ENCODE results near the gene RASGRP4.
"Not testable (repeated sequence)": the region's sequence is repeated elsewhere in the genome, so short reads cannot be mapped to it uniquely, and the experiment has no call there.

Gene RASGRP4

GRCh38 chr19:38413416-38413815 is 12.6 kb downstream of the RASGRP4 start:
- DNase-seq (ENCODE audit: low spot score): no peak

GRCh38 chr19:38412961-38413360 is 13.1 kb downstream of the RASGRP4 start:
- no peak for DNase-seq (ENCODE audit: low spot score)

DNA sequence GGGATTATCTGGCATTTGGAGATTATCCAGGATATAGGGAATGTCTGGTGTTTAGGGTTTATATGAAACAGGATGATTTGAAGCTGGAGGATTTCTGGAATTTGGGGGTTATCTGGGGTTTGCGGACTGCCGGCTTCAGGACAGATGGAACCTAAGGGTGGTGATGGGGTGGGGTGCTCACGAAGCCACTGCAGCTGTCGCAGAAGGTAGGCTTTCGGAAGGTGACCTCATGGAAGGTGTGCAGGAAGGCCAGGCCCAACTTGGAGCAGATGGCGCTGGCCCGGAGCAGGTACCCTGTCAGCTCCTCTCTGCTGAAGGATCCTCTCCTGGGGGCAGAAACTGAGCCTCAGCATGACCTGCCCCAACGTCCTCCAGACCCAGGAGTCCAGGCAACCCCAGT is 13.5 kb downstream of the RASGRP4 start:
- DNase-seq (ENCODE audit: low spot score): no peak

DNA sequence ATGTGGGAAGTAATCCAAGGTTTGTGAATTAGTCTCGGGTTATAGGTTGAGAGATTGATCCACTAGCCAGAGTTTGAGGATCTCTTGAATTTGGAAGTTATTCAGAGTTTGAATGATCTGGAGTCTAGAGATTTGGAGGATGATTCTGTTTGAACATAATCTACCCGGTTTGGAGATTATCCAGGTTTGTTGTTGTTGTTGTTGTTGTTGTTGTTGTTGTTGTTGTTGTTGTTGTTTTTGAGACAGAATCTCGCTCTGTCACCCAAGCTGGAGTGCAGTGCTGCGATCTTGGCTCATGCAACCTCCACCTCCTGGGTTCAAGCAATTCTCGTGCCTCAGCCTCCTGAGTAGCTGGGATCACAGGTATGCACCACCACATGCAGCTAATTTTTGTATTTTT is 14.1 kb downstream of the RASGRP4 start:
- not testable (repeated sequence) for DNase-seq (ENCODE audit: low spot score)

DNA sequence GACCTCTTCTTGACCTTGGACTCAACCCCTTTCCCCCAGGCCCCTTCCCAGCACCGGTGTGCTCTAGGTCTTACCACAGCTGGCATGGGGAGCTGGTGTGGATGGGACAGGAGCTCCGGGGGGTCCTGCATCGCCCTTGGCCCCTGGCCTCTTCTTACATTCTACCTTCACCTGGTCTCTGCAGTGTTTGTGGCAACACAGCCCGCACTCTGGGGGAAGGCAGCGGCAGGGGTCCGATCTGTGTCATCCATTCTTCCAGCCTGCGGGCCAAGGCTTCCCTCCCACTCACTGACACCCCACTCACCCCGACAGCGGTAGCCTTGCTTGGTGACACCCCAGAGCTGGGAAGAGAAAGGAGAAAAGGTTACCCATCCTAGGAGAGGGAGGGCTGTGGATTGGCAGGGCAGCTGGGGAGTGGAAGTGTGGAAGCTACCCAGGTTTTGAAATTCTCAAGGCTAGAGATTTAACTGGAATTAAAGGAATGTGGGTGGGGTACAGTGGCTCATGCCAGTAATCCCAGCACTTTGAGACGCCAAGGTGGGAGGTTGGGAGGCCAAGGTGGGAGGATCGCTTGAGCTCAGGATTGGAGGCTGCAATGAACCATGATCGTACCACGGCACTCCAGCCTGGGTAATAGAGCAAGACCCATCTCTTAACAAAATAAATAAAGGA is 14.8 kb downstream of the RASGRP4 start:
- no peak for DNase-seq (ENCODE audit: low spot score)

DNA sequence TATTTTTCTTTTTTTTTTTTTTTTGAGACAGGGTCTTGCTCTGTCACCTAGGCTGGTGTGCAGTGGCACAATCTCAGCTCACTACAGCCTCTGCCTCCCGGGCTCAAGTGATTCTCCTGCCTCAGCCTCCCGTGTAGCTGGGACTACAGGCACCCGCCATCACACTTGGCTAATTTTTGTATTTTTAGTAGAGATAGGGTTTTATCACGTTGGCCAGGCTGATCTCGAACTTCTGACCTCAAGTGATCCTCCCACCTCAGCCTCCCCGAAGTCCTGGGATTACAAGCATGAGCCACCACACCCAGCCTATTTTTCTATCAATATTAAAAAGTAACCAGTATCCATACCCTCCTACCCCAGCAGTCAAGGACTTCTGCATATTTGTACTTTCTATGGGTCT is 15.6 kb downstream of the RASGRP4 start:
- DNase-seq (ENCODE audit: low spot score): not testable (repeated sequence)

- peak; percentile 50 for DNase-seq (ENCODE audit: low spot score)
Observed at GRCh38 chr19:38409631-38410133, 16.3 kb downstream of the RASGRP4 start.

DNA sequence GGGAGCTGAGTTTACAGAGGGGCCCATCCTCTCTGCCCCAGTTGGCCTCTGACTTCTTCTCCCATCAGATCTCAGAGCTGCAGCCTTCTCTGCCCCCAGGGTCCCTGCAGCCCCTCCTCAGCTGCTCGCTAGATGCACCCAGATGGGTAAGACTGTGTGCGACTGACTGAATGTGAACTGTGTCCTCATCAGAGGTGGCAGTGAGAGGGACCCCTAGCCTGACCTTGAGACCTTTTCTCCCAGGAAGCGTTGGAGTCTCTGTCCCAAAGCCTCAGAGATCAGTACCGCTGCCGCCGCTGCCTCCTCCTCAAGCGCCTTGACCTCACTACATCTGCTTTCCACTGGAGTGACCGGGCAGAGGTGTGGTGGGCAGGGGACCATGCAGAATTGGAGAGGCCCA is 20.7 kb downstream of the RASGRP4 start:
- no peak for DNase-seq (ENCODE audit: low spot score)

DNA sequence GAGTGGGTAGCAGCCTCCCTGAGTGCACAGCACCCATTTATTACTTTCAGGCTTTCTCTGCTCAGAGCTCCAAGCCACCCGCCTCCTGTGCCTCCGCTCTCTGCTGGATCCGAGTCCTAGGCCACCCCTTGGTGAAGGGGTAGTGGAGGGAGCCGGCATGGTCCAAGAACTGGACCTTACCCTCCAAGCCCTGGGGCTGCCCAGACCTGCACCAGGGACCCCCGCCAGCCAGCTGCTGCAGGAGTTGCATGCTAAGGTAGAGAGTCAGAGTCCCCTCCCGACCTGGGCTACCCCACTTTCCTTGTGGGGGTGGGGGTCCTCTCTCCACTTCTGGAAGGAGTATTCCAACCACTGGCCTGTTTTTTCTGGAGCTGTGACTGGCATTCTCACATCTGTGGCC is 21.2 kb downstream of the RASGRP4 start:
- no peak for DNase-seq (ENCODE audit: low spot score)

- peak; percentile 100 for DNase-seq (ENCODE audit: low spot score)
Observed at GRCh38 chr19:38402967-38403674, 22.9 kb downstream of the RASGRP4 start, which contains the start of gene FAM98C. TSS of gene FAM98C (plus strand) at chr19:38403093. CDS start at chr19:38403154, 61 bp downstream.

- no peak for DNase-seq (ENCODE audit: low spot score)
Observed at GRCh38 chr19:38402623-38402966, 23.4 kb downstream of the RASGRP4 start.

GRCh38 chr19:38401148-38401547 is 24.9 kb downstream of the RASGRP4 start:
- DNase-seq (ENCODE audit: low spot score): no peak

DNA sequence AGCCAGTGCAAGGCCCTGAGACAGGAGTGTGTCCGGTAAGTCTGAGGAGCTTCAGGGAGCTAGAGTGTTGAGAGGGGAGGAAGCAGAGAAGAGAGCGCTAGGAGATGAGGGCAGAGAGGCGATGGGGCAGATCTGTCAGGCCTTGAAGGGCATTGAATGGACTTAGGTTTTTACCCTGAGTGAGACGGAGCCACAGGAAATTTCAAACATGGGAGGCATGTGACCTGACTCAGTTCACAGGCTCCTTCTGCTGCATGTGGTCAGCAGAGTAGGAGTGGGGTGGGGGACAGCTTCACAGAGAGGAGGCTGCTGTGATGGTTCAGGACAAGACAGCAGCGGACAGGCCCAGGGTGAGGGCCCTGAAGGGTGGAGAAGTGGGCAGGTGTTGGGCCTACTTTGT is 25.7 kb downstream of the RASGRP4 start:
- DNase-seq (ENCODE audit: low spot score): no peak

DNA sequence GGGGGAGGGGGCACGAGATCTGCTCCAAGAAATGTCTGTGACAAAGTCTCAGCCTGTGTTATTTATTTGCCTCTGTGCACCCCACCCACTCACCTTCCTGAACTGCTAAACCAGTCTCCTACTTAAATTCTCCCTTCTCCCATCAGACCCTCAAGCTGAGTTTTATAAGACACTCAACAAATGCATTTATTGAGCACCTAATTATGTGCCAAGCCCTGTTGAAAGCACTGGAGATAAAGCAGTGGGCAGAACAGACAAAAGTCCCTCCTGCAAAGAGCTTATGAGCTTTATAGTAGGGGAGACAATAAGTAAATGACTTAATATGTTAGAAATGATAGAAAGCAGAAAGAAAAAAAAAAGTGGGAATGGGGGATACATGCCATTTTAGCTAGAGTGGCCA is 26.5 kb downstream of the RASGRP4 start:
- no peak for DNase-seq (ENCODE audit: low spot score)

DNA sequence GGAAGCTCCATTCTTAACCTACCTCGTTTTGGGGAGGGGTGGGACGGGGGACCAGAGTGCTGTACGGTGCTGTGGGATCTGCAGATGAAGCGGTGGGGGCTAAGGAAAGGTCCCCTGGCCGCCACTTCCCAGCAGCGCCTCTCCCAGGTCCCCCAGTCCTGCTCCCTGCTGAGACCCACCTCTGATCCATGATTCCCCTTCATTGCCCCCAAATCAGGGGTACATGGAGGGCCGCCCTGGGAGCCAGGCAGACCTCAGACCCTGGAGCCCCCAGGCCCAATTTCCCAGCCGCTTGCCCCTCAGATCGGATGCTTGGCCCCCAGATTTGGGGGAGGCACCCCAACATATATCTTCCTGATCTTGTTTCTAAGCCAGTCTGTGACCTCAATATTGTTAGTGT is 26.9 kb downstream of the RASGRP4 start:
- DNase-seq (ENCODE audit: low spot score): no peak

DNA sequence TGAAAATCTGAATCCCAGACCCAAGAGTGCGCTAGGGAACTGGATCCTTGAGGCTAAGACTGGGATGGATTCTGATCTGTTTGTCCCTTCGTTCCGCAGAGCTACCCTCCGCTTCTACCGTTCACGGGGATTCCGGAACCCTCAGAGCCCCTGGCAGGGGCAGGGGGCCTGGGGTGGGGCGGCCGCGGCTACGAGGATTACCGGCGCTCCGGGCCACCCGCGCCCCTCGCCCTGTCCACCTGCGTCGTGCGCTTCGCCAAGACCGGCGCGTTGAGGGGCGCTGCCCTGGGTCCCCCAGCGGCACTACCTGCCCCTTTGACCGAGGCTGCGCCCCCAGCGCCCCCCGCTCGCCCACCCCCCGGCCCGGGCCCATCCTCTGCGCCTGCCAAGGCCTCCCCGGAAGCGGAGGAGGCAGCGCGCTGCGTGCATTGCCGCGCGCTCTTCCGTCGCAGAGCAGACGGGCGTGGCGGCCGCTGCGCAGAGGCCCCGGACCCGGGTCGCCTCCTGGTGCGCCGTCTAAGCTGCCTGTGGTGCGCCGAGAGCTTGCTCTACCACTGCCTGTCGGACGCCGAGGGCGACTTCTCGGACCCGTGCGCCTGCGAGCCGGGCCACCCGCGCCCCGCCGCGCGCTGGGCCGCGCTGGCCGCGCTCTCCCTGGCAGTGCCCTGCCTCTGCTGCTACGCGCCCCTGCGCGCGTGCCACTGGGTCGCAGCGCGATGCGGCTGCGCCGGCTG is 30.5 kb downstream of the RASGRP4 start:
- no peak for DNase-seq (ENCODE audit: low spot score)

DNA sequence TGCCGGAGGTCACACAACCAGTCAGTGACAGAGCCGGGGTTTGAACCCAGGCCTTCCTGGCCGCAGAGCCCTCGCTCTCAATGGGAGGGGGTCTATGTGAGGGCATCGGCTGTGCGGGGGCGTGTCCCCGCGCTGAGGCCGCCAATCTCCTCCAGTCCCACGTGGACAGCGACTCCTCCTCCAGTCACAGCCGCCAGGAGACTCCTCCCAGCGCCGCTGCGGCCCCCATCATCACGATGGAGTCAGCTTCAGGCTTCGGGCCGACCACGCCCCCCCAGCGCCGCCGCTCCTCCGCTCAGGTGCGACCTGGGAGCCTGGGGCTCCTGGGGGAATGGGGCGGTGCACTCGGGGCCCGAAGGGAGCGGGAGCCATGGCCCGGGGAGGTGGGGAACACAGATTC is 31.5 kb downstream of the RASGRP4 start:
- no peak for DNase-seq (ENCODE audit: low spot score)

DNA sequence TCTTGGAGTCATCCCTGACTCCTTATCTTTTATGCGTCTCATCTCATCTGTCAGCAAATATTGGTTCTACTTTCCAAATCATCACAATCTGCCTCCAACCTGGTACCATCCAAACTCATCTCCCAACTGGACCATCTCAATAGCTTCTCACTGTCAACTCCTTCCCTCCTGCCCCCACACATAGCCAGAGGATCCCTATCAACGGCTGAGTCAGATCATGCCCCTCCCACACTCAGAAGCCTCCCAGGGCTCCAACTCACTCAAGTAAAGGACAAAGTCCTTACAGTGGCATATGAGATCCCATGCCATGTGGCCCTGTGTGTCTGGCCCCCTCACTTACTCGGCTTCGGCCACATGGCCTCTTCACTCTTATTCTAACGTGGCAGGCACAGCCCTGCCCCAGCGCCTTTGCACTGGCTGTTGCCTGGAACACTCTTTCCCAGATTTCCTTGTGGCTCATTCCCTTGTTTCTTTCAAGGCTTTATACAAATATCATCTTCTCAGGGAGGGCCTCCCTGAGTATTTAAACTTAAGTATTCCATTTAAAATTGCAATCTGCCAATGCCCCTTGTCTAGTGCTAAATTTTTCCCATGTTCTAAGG is 33.2 kb downstream of the RASGRP4 start:
- peak; percentile 75 for DNase-seq (ENCODE audit: low spot score)

GRCh38 chr19:38391911-38392464 is 34.0 kb downstream of the RASGRP4 start:
- DNase-seq (ENCODE audit: low spot score): no peak

DNA sequence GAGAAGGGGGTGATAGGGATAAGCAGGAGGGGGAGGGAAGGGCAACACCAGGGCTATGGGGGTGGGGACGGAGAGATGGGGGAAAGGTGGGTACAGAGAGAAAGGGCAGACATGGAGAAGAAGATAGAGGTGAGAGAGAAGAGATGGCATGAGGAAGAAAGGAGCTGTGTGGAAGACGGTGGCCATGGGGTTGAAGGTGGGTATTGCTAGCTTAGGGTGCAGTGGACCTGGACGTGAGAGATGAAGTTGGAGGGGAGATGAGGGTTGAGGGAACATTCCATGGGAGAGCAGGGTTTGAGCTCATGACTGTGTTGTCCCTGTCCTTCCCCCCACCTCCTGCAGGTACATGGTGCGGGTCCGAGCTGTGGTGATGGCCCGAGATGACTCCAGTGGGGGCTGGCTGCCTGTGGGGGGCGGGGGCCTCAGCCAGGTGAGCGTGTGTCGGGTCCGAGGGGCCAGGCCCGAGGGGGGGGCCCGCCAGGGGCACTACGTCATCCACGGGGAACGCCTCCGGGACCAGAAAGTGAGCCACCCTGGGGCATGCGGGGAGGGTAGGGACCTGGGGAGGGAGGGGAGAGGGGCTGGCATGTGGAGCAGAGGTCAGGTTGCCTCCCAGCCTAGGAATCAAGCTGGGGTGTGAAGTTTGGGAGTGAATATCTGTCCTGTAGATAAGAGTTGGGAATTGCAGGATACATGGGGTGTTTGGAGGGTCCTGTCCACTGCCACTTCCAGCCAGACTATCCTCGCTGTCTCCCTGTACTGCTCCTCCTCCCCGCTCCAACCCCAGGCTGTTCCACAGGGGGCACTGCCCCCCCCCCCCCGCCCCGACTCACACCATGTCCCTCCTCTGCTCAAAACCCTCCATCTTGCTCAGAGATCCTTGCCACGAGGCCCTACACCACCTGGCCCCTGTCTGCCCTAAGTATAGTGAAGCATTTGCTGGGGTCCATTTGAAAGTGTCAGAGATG is 35.8 kb downstream of the RASGRP4 start:
- no peak for DNase-seq (ENCODE audit: low spot score)
